Endothelial cell of umbilical vein (primary cell): Measurements from ENCODE around the gene NIPBL. TPM values are rescaled to one million over a fixed set of nuclear protein-coding genes. Genes with fewer than 3 reads are reported as not detected.

ENCODE experiments used
- BruUV-seq: library from RNA; stranded (reverse); fragments of 400-500 nt; replicated peaks from 2 replicates; lab custom pipeline; 2021; lab: Mats Ljungman, UMichigan
- CTCF ChIA-PET: fragments of 300-600, 350-600 bp; sonication (Branson Sonifier 250); formaldehyde crosslinking; loops from one replicate; lab custom pipeline; 2021; ENCODE audit warnings: antibody characterized with exemption, inconsistent platforms; lab: Charles Lee
- POLR2A ChIA-PET: fragments of 300-600, 350-600 bp; sonication (Branson Sonifier 250); formaldehyde crosslinking; loops from one replicate; lab custom pipeline; 2021; ENCODE audit warnings: antibody characterized with exemption, inconsistent platforms; lab: Charles Lee
- DNase-seq: peaks from one replicate; pipeline ENCODE4 v3.0.0-alpha.2; 2011; ENCODE audit warnings: low read depth, low spot score
- FAIRE-seq: peaks from 2 replicates; lab custom pipeline; 2011; peaks lifted over from hg19 to GRCh38; lab: Jason Lieb, UNC
- H2AFZ ChIP-seq: 2 replicates; pipeline ENCODE4 v1.6.0; 2012; ENCODE audit warnings: low read depth, low read length, control low read depth, inconsistent platforms
- H3K27ac ChIP-seq: 2 replicates; pipeline ENCODE4 v1.5.1; 2011; ENCODE audit warnings: low read depth, mild to moderate bottlenecking, control low read depth, low read length, moderate library complexity; ENCODE audit not compliant: insufficient read depth
- H3K27me3 ChIP-seq, 2 experiments: 2 replicates each; pipeline versions ENCODE4 v1.6.0 to v1.6.1; 2011; ENCODE audit warnings: low read length in 2 of 2, mixed read lengths in 1 of 2; ENCODE audit not compliant: control insufficient read depth in 2 of 2, insufficient read depth in 2 of 2
- H3K36me3 ChIP-seq, 2 experiments: 2 replicates in 1 of 2; 3 replicates in 1 of 2; pipeline ENCODE4 v1.5.1; 2011; ENCODE audit warnings: low read length in 2 of 2, mild to moderate bottlenecking in 1 of 2, moderate library complexity in 1 of 2; ENCODE audit not compliant: control insufficient read depth in 2 of 2, insufficient read depth in 2 of 2; ENCODE audit errors: extremely low read depth in 1 of 2
- H3K4me1 ChIP-seq: 3 replicates; pipeline ENCODE4 v1.5.1; 2011; ENCODE audit warnings: mild to moderate bottlenecking, low read length; ENCODE audit not compliant: control insufficient read depth, insufficient read depth; ENCODE audit errors: extremely low read depth
- H3K4me2 ChIP-seq: 2 replicates; pipeline ENCODE4 v1.6.1; 2011; ENCODE audit warnings: low read length, control low read depth, mixed read lengths; ENCODE audit not compliant: insufficient read depth
- H3K4me3 ChIP-seq, 3 experiments: fragments of 200-600 bp in 1 of 3; sonication (generic), shearing (Covaris generic) in 1 of 3; replicated peaks in 1 of 3; 2 replicates each; pipeline ENCODE4 v1.5.1; 2011 to 2016; ENCODE audit warnings: control low read depth in 3 of 3, low read length in 3 of 3, mild to moderate bottlenecking in 2 of 3, inconsistent platforms in 1 of 3, low read depth in 1 of 3, moderate library complexity in 1 of 3; ENCODE audit not compliant: insufficient read depth in 1 of 3
- H3K79me2 ChIP-seq: 2 replicates; pipeline ENCODE4 v1.6.0; 2012; ENCODE audit warnings: low read length, inconsistent platforms; ENCODE audit not compliant: control insufficient read depth, insufficient read depth
- H3K9ac ChIP-seq: replicated peaks from 2 replicates; pipeline ENCODE3; 2011; ENCODE audit warnings: low read length, control low read depth; ENCODE audit not compliant: insufficient read depth; ENCODE audit errors: extremely low read depth
- H3K9me1 ChIP-seq: replicated peaks from 3 replicates; pipeline ENCODE4 v1.6.0; 2011; ENCODE audit warnings: mild to moderate bottlenecking, low read length; ENCODE audit not compliant: control insufficient read depth, insufficient read depth; ENCODE audit errors: extremely low read depth
- H3K9me3 ChIP-seq: replicated peaks from 2 replicates; pipeline ENCODE4 v1.5.1; 2012; ENCODE audit warnings: low read length, inconsistent platforms; ENCODE audit not compliant: control insufficient read depth, insufficient read depth
- H4K20me1 ChIP-seq: replicated peaks from 2 replicates; pipeline ENCODE3; 2011; ENCODE audit warnings: mild to moderate bottlenecking, low read length; ENCODE audit not compliant: control insufficient read depth, insufficient read depth; ENCODE audit errors: extremely low read depth
- CTCF ChIP-seq, 2 donors: IDR thresholded peaks; 1 replicate in 1 of 2; 2 replicates in 1 of 2; pipeline ENCODE4 v1.5.1; 2011; ENCODE audit warnings: low read length in 2 of 2, mild to moderate bottlenecking in 2 of 2, moderate library complexity in 2 of 2, control low read depth in 1 of 2, inconsistent platforms in 1 of 2, low read depth in 1 of 2; ENCODE audit not compliant: insufficient read depth in 1 of 2; ENCODE audit errors: extremely low read depth in 1 of 2
- EZH2 ChIP-seq: IDR thresholded peaks from 2 replicates; pipeline ENCODE4 v1.6.1; 2012; ENCODE audit warnings: borderline replicate concordance, low read depth, mild to moderate bottlenecking, moderate library complexity, low read length, inconsistent platforms; ENCODE audit not compliant: severe bottlenecking
- GATA2 ChIP-seq: IDR thresholded peaks from 2 replicates; pipeline ENCODE4 v1.7.0; 2011; ENCODE audit warnings: low read depth, mild to moderate bottlenecking, moderate library complexity, mixed read lengths, low read length; ENCODE audit not compliant: insufficient read length, insufficient read depth
- dilution Hi-C: fragments of 300-500 bp; cut with MboI; formaldehyde crosslinking; loops from one replicate; pipeline ENCODE4 v1.15.0; 2019; ENCODE audit warnings: low sequenced_read_pairs; ENCODE audit not compliant: extremely low pct_ligation_motif_present
- intact Hi-C: fragments of 100-400 bp; cut with micrococcal nuclease; formaldehyde crosslinking; loops from one replicate; pipeline ENCODE4 v1.10.0; 2022
- polyA plus RNA-seq, 4 experiments: library from polyadenylated mRNA; depleted of rRNA in 3 of 4; stranded (reverse) in 3 of 4; unstranded in 1 of 4; fragments of >200 nt; gene quantifications; 2 replicates each; pipeline versions ENCODE4 v1.2.1 to v1.2.3, GENCODE V29; 2011 to 2012; ENCODE audit warnings: missing spikeins in 1 of 4
- total RNA-seq: library from RNA; stranded (reverse); gene quantifications from 2 replicates; pipeline ENCODE4 v1.2.3, GENCODE V29; 2021
- TF ChIP-seq, protein P1 (sequence below): IDR thresholded peaks from 2 replicates; pipeline ENCODE4 v1.6.1; 2011; ENCODE audit not compliant: insufficient read depth, insufficient read length

NIPBL gene
- total and polyA plus RNA-seq, 2 donors (not counting 3 experiments of a cell fraction or from before 2014, with no cell fraction given): 15.5 to 50.7 TPM

DNA sequence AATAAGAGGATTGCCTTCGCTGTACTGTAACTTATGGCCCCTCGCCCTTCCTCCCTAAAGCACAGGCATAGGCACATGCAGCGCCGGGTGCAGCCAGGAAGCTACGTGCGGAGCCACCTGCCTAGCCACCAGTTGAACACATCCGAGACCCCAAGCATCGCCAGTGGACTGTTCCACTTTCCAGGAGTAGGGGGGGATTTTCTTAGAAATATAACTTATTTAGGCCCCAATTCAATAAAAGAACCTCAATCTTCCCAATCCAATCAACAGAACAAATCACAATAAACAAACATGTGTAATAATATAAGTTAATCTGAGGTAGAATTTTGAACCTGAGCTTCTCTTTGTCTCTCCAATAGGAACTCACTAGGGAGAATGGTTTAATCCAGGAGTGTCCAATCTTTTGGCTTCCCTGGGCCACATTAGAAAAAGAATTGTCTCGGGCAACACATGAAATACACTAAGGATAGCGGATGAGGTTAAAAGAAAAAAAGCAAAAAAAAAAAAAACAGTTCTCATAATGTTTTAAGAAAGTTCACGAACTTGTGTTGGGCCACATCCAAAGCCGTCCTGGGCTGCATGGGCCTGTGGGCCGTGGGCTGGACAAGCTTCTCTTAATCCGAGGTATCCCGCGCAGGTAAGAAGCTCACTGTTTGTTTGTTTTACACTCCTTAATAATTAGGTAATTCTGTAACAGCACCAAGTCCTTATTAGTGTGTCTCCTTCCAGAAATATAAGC lies 22.0 kb upstream of the NIPBL start:
- dilution Hi-C loops: no loop called here
- peaks cover 0 to 4% of the 10 kb centered on the region in 2 experiments for H3K27me3 ChIP-seq
- no peak overlapping the region for H3K4me2 ChIP-seq
- no peak overlapping the region for H3K27ac ChIP-seq
- no TSS peak for BruUV-seq
- DNase-seq: no peak
- ChIA-PET CTCF (interaction anchor here (1.0 kb wide), 1 partner anchor 13 kb away, joined by 3 read pairs; no protein-coding TSS in a partner anchor), POLR2A (interaction anchor here (1.3 kb wide), 1 partner anchor 9 kb away, joined by 3 read pairs; no protein-coding TSS in a partner anchor)
- H3K79me2 ChIP-seq: no peaks in the 10 kb centered on the region
- H3K36me3 ChIP-seq: no peaks in the 10 kb centered on the region
- TF ChIP-seq EZH2: no peak
- TF ChIP-seq CTCF (IDR thresholded peaks at IDR 0.05; ENCODE audit: extremely low read depth in 1 of 2, insufficient read depth in 1 of 2, low read depth in 1 of 2, low read length in 2 of 2): no peak
- TF ChIP-seq GATA2: no peak
- TF ChIP-seq, protein P1, sequence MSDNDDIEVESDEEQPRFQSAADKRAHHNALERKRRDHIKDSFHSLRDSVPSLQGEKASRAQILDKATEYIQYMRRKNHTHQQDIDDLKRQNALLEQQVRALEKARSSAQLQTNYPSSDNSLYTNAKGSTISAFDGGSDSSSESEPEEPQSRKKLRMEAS: no peak
- no peaks in the 10 kb centered on the region for H4K20me1 ChIP-seq
- intact Hi-C loops: no loop called here
- H3K4me3 ChIP-seq: no peak overlapping the region
- no peak overlapping the region for H2AFZ ChIP-seq
- no peak for FAIRE-seq
- H3K9ac ChIP-seq: no peak overlapping the region
- no peaks in the 10 kb centered on the region for H3K9me3 ChIP-seq
- no peaks in the 10 kb centered on the region for H3K4me1 ChIP-seq
- no peaks in the 10 kb centered on the region for H3K9me1 ChIP-seq
